ENCODE measurements around the gene SLIT3. TPM values are rescaled to one million over a fixed set of nuclear protein-coding genes. Genes with fewer than 3 reads are reported as not detected.

The SLIT3 gene
- total and polyA plus RNA-seq, 10 of the 15 experiments (the other 5 are each of a cell fraction or from before 2014, with no cell fraction given) = 0.05 TPM; not detected in 9

- intact Hi-C loops (cut with micrococcal nuclease; ENCODE audit: unreplicated experiment) = no loop called here
- 45% methylated on average over 4 of the region's 4 CpGs for WGBS (ENCODE audit: insufficient coverage, insufficient replicate concordance, low lambda C conversion rate, missing lambda C conversion rate)
- BruUV-seq (replicated peaks) = no TSS peak
- no peak overlapping the region for H2AFZ ChIP-seq (ENCODE audit: control insufficient read depth, low read depth, low read length)
- FAIRE-seq = no peak
- no peak overlapping the region for H3K27ac ChIP-seq (ENCODE audit: control insufficient read depth, insufficient read depth)
- RAD21 ChIA-PET (ENCODE audit: unreplicated experiment) = no interaction called here
- no peaks in the 10 kb centered on the region for H3K4me1 ChIP-seq (ENCODE audit: control insufficient read depth, insufficient read depth, low read length)
- no peak overlapping the region for H3K4me2 ChIP-seq (ENCODE audit: control insufficient read depth, insufficient read depth)
- TF ChIP-seq BCLAF1 (IDR thresholded peaks at IDR 0.05) (no peak), NR2F1 (conservative IDR thresholded peaks at IDR 0.05) (no peak), EZH2 (IDR thresholded peaks at IDR 0.05; ENCODE audit: borderline replicate concordance, control insufficient read depth, low read depth, low read length) (no peak), NFXL1 (IDR thresholded peaks at IDR 0.05; ENCODE audit: borderline replicate concordance) (no peak), TCF12 (IDR thresholded peaks at IDR 0.05; ENCODE audit: low read depth, low read length) (no peak), TARDBP (IDR thresholded peaks at IDR 0.05; ENCODE audit: borderline replicate concordance) (no peak), TCF3 (IDR thresholded peaks at IDR 0.05; ENCODE audit: borderline replicate concordance, insufficient read depth, low read depth, low read length) (no peak), MYB (IDR thresholded peaks at IDR 0.05; ENCODE audit: borderline replicate concordance, low read depth, low read length) (no peak)
- no peaks in the 10 kb centered on the region; a peak in 4 of 4 replicates for H3K27me3 ChIP-seq (replicated peaks in 1 of 2; ENCODE audit: control insufficient read depth in 2 of 2, insufficient read depth in 2 of 2, low read length in 1 of 2)
- H4K20me1 ChIP-seq (ENCODE audit: control insufficient read depth, insufficient read depth) = no peaks in the 10 kb centered on the region
- CTCF ChIA-PET = no interaction called here
- in situ Hi-C loops (cut with MboI) = no loop called here
- no peaks in the 10 kb centered on the region for H3K36me3 ChIP-seq (ENCODE audit: control insufficient read depth in 2 of 2, insufficient read depth in 2 of 2, low read length in 1 of 2)
- no peak overlapping the region for H3K4me3 ChIP-seq
- no peak for DNase-seq (ENCODE audit: low read depth, low spot score)
- POLR2A ChIA-PET = no interaction called here
- H3K9me3 ChIP-seq (replicated peaks; ENCODE audit: control insufficient read depth, insufficient read depth, low read length) = no peaks in the 10 kb centered on the region
- SMC1A ChIA-PET (ENCODE audit: uncharacterized antibody, unreplicated experiment) = no interaction called here
- ATAC-seq = no peak
- H3K79me2 ChIP-seq (ENCODE audit: control insufficient read depth, insufficient read depth, low read length) = no peaks in the 10 kb centered on the region
- no peak overlapping the region for H3K9ac ChIP-seq (ENCODE audit: control insufficient read depth, insufficient read depth, low read length)
Measured at GRCh38 chr5:169022718-169023117, 278.2 kb downstream of the SLIT3 start.
